ENCODE results near the gene BMP6.

DNA sequence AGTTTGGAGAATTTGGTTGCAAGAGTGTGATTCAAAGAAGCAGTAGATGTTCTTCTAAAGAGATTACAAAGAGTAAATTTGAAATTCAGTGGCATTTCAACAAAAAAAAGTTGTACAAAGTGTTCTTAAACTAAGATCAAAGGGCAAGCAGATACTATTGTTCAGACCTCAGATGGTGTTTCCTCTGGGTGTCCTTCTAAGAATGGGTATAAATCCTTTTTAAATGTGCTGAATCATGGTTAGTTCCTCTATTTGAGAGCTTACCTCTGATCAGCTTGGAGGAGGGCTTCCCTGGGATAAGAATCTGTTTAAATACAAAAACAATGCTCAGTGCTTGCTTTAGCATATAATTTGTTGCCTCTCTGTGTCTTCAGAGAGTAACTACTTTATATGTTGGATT, 6.3 kb downstream of the BMP6 start:
- TF ChIP-seq, protein P1, sequence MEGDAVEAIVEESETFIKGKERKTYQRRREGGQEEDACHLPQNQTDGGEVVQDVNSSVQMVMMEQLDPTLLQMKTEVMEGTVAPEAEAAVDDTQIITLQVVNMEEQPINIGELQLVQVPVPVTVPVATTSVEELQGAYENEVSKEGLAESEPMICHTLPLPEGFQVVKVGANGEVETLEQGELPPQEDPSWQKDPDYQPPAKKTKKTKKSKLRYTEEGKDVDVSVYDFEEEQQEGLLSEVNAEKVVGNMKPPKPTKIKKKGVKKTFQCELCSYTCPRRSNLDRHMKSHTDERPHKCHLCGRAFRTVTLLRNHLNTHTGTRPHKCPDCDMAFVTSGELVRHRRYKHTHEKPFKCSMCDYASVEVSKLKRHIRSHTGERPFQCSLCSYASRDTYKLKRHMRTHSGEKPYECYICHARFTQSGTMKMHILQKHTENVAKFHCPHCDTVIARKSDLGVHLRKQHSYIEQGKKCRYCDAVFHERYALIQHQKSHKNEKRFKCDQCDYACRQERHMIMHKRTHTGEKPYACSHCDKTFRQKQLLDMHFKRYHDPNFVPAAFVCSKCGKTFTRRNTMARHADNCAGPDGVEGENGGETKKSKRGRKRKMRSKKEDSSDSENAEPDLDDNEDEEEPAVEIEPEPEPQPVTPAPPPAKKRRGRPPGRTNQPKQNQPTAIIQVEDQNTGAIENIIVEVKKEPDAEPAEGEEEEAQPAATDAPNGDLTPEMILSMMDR (conservative IDR thresholded peaks at IDR 0.05; ENCODE audit: low read depth in 2 of 2): no peak
- TF ChIP-seq POLR2AphosphoS5 (IDR thresholded peaks at IDR 0.05; ENCODE audit: low read depth): no peak
- no peak for TF ChIP-seq EZH2 (IDR thresholded peaks at IDR 0.05; ENCODE audit: low read depth, unreplicated experiment)
- no peak for TF ChIP-seq EZH2phosphoT487 (IDR thresholded peaks at IDR 0.05; ENCODE audit: unreplicated experiment)
- TF ChIP-seq CREB1 (CRISPR knock-in tag; IDR thresholded peaks at IDR 0.05; ENCODE audit: low read depth): no peak
- no peak for TF ChIP-seq ZNF114 (CRISPR knock-in tag; IDR thresholded peaks at IDR 0.05)
- TF ChIP-seq REST (IDR thresholded peaks at IDR 0.05; ENCODE audit: unreplicated experiment): no peak
- no peak for TF ChIP-seq STAT1 (IDR thresholded peaks at IDR 0.05; ENCODE audit: unreplicated experiment)
